ENCODE measurements around the gene CHST3.
A peak's percentile ranks its signal among the peaks of the same experiment; 100 is the strongest.

DNA sequence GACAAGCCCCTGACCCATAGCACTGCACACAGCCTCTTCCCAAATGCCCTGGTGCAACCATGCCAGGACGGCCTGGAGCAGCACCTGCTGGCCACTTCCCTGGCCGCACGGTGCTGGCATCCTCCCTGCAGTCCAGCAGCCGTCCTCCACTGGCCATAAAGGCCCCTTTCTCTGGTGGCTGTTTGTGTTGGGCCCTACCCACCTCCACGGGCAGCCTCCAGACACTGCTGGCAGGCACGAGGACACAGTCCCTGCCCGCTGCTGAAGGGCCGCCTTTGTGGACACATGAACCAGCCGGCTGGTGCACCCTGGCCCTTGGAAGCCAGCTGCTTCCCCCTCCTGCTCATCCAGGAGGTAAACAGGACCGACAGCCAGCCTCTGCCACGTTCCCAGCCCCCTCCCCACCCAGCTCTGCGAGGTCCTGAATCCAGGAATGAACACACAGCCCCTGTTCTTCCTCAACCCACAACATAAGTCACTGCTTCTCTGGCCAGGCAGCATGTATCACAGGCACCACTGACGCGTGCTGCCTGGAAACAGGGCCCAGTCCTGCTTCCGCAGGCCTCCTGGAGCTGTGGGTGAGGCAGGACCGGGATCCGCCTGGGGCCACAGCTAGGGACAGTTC, 80.3 kb downstream of the CHST3 start:
- TF ChIP-seq POLR2A (IDR thresholded peaks at IDR 0.05), result no peak
- TF ChIP-seq, protein P1, sequence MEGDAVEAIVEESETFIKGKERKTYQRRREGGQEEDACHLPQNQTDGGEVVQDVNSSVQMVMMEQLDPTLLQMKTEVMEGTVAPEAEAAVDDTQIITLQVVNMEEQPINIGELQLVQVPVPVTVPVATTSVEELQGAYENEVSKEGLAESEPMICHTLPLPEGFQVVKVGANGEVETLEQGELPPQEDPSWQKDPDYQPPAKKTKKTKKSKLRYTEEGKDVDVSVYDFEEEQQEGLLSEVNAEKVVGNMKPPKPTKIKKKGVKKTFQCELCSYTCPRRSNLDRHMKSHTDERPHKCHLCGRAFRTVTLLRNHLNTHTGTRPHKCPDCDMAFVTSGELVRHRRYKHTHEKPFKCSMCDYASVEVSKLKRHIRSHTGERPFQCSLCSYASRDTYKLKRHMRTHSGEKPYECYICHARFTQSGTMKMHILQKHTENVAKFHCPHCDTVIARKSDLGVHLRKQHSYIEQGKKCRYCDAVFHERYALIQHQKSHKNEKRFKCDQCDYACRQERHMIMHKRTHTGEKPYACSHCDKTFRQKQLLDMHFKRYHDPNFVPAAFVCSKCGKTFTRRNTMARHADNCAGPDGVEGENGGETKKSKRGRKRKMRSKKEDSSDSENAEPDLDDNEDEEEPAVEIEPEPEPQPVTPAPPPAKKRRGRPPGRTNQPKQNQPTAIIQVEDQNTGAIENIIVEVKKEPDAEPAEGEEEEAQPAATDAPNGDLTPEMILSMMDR (IDR thresholded peaks at IDR 0.05), result peak in 4 of 6 experiments; percentile 49 to 58 (median 50)
